ENCODE results near the gene EFNA4.

EFNA4 gene

GRCh38 chr1:155033524-155033923, 30.0 kb upstream of the EFNA4 start, which contains the start of the genes DCST1 and DCST2:
TSS of gene DCST1 (plus strand) at chr1:155033824. CDS start at chr1:155034037, 213 bp downstream.
TSS of gene DCST2 (minus strand) at chr1:155033781. CDS start at chr1:155033701, 80 bp downstream.
- no peak for DNase-seq (ENCODE audit: low read depth)

GRCh38 chr1:155034318-155035208, 29.0 kb upstream of the EFNA4 start:
- no peak for DNase-seq (ENCODE audit: low read depth)

GRCh38 chr1:155035936-155036335, 27.6 kb upstream of the EFNA4 start:
- DNase-seq (ENCODE audit: low read depth) = no peak

- DNase-seq (ENCODE audit: low read depth) = no peak
Measured at GRCh38 chr1:155037043-155037442, 26.5 kb upstream of the EFNA4 start.

- DNase-seq (ENCODE audit: low read depth) = no peak
Measured at GRCh38 chr1:155037851-155038441, 25.6 kb upstream of the EFNA4 start.

GRCh38 chr1:155038602-155039307, 24.8 kb upstream of the EFNA4 start:
- peak; percentile 70 for DNase-seq (ENCODE audit: low read depth)

- no peak for DNase-seq (ENCODE audit: low read depth)
Measured at GRCh38 chr1:155039308-155039669, 24.3 kb upstream of the EFNA4 start.

GRCh38 chr1:155040358-155041093, 23.0 kb upstream of the EFNA4 start:
- DNase-seq (ENCODE audit: low read depth) = no peak

- no peak for DNase-seq (ENCODE audit: low read depth)
Measured at GRCh38 chr1:155042789-155043188, 20.8 kb upstream of the EFNA4 start.

GRCh38 chr1:155043301-155043702, 20.2 kb upstream of the EFNA4 start:
- DNase-seq (ENCODE audit: low read depth) = no peak

- no peak for DNase-seq (ENCODE audit: low read depth)
Measured at GRCh38 chr1:155043793-155044192, 19.7 kb upstream of the EFNA4 start.

- no peak for DNase-seq (ENCODE audit: low read depth)
Measured at GRCh38 chr1:155044365-155044764, 19.2 kb upstream of the EFNA4 start.

- peak; percentile 74 for DNase-seq (ENCODE audit: low read depth)
Measured at GRCh38 chr1:155044812-155045657, 18.5 kb upstream of the EFNA4 start.

- no peak for DNase-seq (ENCODE audit: low read depth)
Measured at GRCh38 chr1:155048449-155049334, 14.8 kb upstream of the EFNA4 start.

GRCh38 chr1:155049651-155050559, 13.6 kb upstream of the EFNA4 start:
- DNase-seq (ENCODE audit: low read depth) = no peak

GRCh38 chr1:155050560-155051341, 12.8 kb upstream of the EFNA4 start, which contains the start of gene ADAM15:
TSS of gene ADAM15 (plus strand) at chr1:155051316. CDS start at chr1:155051387, 71 bp downstream.
- peak; percentile 63 for DNase-seq (ENCODE audit: low read depth)

GRCh38 chr1:155051342-155051776, 12.2 kb upstream of the EFNA4 start:
- no peak for DNase-seq (ENCODE audit: low read depth)
